ENCODE measurements around the gene MDK. TPM values are rescaled to one million over a fixed set of nuclear protein-coding genes. Genes with fewer than 3 reads are reported as not detected.

Gene MDK
- total and polyA plus RNA-seq, 2 of the 13 experiments (the other 11 are each of a cell fraction or from before 2014, with no cell fraction given): 312 to 407 TPM

- TF ChIP-seq EEA1 (CRISPR knock-in tag; IDR thresholded peaks at IDR 0.05; ENCODE audit: borderline replicate concordance) (no peak), SALL2 (CRISPR knock-in tag; IDR thresholded peaks at IDR 0.05) (no peak), ZNF20 (CRISPR knock-in tag; IDR thresholded peaks at IDR 0.05) (no peak), ZNF770 (CRISPR knock-in tag; IDR thresholded peaks at IDR 0.05) (no peak), HOXD1 (CRISPR knock-in tag; IDR thresholded peaks at IDR 0.05) (no peak), ZNF512 (CRISPR knock-in tag; IDR thresholded peaks at IDR 0.05) (no peak), FOXC1 (CRISPR knock-in tag; IDR thresholded peaks at IDR 0.05; ENCODE audit: borderline replicate concordance) (no peak), TFDP2 (CRISPR knock-in tag; IDR thresholded peaks at IDR 0.05) (peak; percentile 58), SSRP1 (CRISPR knock-in tag; IDR thresholded peaks at IDR 0.05) (no peak), ZNF703 (CRISPR knock-in tag; IDR thresholded peaks at IDR 0.05; ENCODE audit: borderline replicate concordance) (no peak), BCL3 (CRISPR knock-in tag; IDR thresholded peaks at IDR 0.05) (no peak), SPEN (CRISPR knock-in tag; IDR thresholded peaks at IDR 0.05; ENCODE audit: low read depth) (peak; percentile 30; the same call in 1 of the 2 replicates), MATR3 (CRISPR knock-in tag; IDR thresholded peaks at IDR 0.05) (no peak), ZBTB7B (CRISPR knock-in tag; IDR thresholded peaks at IDR 0.05) (no peak), ZNF552 (CRISPR knock-in tag; IDR thresholded peaks at IDR 0.05; ENCODE audit: borderline replicate concordance) (no peak), NAIF1 (CRISPR knock-in tag; IDR thresholded peaks at IDR 0.05; ENCODE audit: borderline replicate concordance) (no peak), THAP11 (CRISPR knock-in tag; IDR thresholded peaks at IDR 0.05) (peak; percentile 63; the same call in 1 of the 2 replicates), THAP8 (CRISPR knock-in tag; IDR thresholded peaks at IDR 0.05; ENCODE audit: borderline replicate concordance) (no peak), ZNF597 (CRISPR knock-in tag; IDR thresholded peaks at IDR 0.05) (no peak), XRCC5 (optimal IDR thresholded peaks at IDR 0.05; ENCODE audit: low read length) (peak; percentile 65), SRY (CRISPR knock-in tag; IDR thresholded peaks at IDR 0.05) (no peak), RFX3 (CRISPR knock-in tag; IDR thresholded peaks at IDR 0.05) (no peak), ZMYM2 (CRISPR knock-in tag; IDR thresholded peaks at IDR 0.05) (no peak)
These were observed 34.4 kb upstream of the MDK start, which contains the start of gene DGKZ (continued) for GRCh38 chr11:46346886-46347636.

Data from HepG2 (cell line).